Kidney (tissue), 14 donors: ENCODE data around the gene SLCO3A1. TPM values are rescaled to one million over a fixed set of nuclear protein-coding genes. Genes with fewer than 3 reads are reported as not detected.

Experiments used
- DNase-seq, 5 donors: peaks; one replicate each; pipeline ENCODE4 v3.0.0-alpha.2; 2013 to 2020
- FAIRE-seq: peaks from 2 replicates; lab custom pipeline; 2012; peaks lifted over from hg19 to GRCh38; lab: Jason Lieb, UNC
- H3K27ac ChIP-seq, 2 donors: one replicate each; pipeline ENCODE4 v1.7.0; 2013; ENCODE audit warnings: low read depth in 2 of 2, low read length in 2 of 2, inconsistent platforms in 1 of 2
- H3K27me3 ChIP-seq: one replicate; pipeline ENCODE4 v1.7.1; 2013; ENCODE audit warnings: low read length, inconsistent platforms; ENCODE audit not compliant: control insufficient read depth, insufficient read depth
- H3K36me3 ChIP-seq, 3 donors: one replicate each; pipeline versions ENCODE4 v1.7.0 to v1.7.1; 2013; ENCODE audit warnings: low read length in 3 of 3, control low read depth in 1 of 3, inconsistent platforms in 1 of 3; ENCODE audit not compliant: insufficient read depth in 3 of 3, control insufficient read depth in 2 of 3
- H3K4me1 ChIP-seq, 3 donors: one replicate each; pipeline versions ENCODE4 v1.7.0 to v1.7.1; 2013; ENCODE audit warnings: low read length in 3 of 3, inconsistent platforms in 1 of 3, low read depth in 1 of 3; ENCODE audit not compliant: control insufficient read depth in 2 of 3, insufficient read depth in 2 of 3
- H3K4me3 ChIP-seq, 3 donors: one replicate each; pipeline versions ENCODE4 v1.7.0 to v1.8.1; 2013; ENCODE audit warnings: low read length in 3 of 3, control low read depth in 1 of 3, inconsistent platforms in 1 of 3
- H3K9ac ChIP-seq, 3 donors: one replicate each; pipeline versions ENCODE4 v1.7.0 to v1.7.1; 2013; ENCODE audit warnings: low read length in 3 of 3, control low read depth in 1 of 3, inconsistent platforms in 1 of 3
- H3K9me3 ChIP-seq, 3 donors: one replicate each; pipeline versions ENCODE4 v1.7.0 to v1.7.1; 2013; ENCODE audit warnings: low read length in 3 of 3, control low read depth in 1 of 3, inconsistent platforms in 1 of 3; ENCODE audit not compliant: control insufficient read depth in 2 of 3, insufficient read depth in 1 of 3
- intact Hi-C: fragments of 100-400 bp; cut with DNase I; formaldehyde crosslinking; loops from one replicate; pipeline ENCODE4 v1.11.1; 2022
- polyA plus RNA-seq: library from polyadenylated mRNA; stranded (reverse); fragments of 350-450 nt; fragmentation: Illumina TruSeq; extraction: RNeasy Lipid Tissue Mini Kit (QIAGEN cat#74804); gene quantifications from one replicate; pipeline ENCODE4 v1.2.3, GENCODE V29; 2014; ENCODE audit warnings: low read depth, low replicate concordance; ENCODE audit not compliant: insufficient read depth
- total RNA-seq: library from RNA; stranded (reverse); fragmentation: NEBNext Ultra II Directional; extraction: Animal tissue kit (Norgen Biotek cat#: 25700); gene quantifications from one replicate; pipeline ENCODE4 v1.2.1, GENCODE V29; 2021
- TF ChIP-seq, protein P1 (sequence below): IDR thresholded peaks from 3 replicates; pipeline ENCODE4 v1.5.1; 2012; ENCODE audit warnings: mild to moderate bottlenecking, moderate library complexity, borderline replicate concordance; ENCODE audit not compliant: insufficient read depth; ENCODE audit errors: extremely low read depth
- donor health status: control.
- donor health status: control.
- donor health status: control.
- donor health status: control.
- donor health status: control.
- donor health status: DM: yes; HTN: yes; CAD: no.
- donor health status: Normal renal cell carcinoma (clear cell type).

SLCO3A1 gene
- total and polyA plus RNA-seq, 2 donors from 2014 or later = 12.8 to 59.4 TPM

DNA sequence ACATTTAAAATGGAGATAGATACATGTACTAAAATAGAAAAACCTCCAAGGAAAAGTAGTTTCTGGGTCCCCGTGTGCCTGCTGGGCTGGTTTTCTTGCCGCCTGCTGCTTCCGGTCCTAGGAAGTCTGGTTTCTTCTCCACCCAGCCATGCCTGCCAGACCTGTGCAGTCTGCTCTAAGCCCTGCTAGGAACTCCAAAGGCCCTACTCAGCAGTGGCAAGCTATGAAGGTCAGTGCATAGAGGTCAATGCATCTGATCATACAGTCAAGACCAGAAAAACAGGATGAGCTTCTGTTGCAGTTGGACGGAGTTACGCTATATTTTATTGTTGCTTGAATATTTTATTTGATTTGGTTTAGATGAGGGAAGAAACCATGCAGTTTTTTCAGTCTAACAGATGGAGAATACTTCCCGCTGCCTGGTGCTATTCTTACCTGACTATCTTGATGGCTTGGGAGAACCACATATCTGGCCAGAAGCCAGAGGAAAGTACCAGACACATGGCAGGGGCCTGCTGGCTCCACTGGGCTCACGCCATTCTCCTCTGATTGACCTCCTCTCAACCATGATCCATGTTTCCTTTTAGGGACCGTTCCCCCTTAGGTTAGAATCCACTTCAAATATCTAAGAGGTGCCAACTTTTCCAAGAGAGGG lies 313.4 kb downstream of the SLCO3A1 start:
- peaks cover 0 to 22% (median 6%) of the 10 kb centered on the region in 3 donors for H3K4me1 ChIP-seq
- TF ChIP-seq, protein P1, sequence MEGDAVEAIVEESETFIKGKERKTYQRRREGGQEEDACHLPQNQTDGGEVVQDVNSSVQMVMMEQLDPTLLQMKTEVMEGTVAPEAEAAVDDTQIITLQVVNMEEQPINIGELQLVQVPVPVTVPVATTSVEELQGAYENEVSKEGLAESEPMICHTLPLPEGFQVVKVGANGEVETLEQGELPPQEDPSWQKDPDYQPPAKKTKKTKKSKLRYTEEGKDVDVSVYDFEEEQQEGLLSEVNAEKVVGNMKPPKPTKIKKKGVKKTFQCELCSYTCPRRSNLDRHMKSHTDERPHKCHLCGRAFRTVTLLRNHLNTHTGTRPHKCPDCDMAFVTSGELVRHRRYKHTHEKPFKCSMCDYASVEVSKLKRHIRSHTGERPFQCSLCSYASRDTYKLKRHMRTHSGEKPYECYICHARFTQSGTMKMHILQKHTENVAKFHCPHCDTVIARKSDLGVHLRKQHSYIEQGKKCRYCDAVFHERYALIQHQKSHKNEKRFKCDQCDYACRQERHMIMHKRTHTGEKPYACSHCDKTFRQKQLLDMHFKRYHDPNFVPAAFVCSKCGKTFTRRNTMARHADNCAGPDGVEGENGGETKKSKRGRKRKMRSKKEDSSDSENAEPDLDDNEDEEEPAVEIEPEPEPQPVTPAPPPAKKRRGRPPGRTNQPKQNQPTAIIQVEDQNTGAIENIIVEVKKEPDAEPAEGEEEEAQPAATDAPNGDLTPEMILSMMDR = no peak
- H3K9me3 ChIP-seq = no peaks in the 10 kb centered on the region
- H3K27me3 ChIP-seq = no peaks in the 10 kb centered on the region
- FAIRE-seq (no peak), DNase-seq (peak in 3 of 5 donors; percentile 8 to 26 (median 14))
- H3K36me3 ChIP-seq = no peaks in the 10 kb centered on the region
- intact Hi-C loops = no loop called here
- H3K27ac ChIP-seq = no peak overlapping the region
- H3K4me3 ChIP-seq = no peak overlapping the region
- peak overlapping the region in 1 of 3 donors; percentile 31 for H3K9ac ChIP-seq

DNA sequence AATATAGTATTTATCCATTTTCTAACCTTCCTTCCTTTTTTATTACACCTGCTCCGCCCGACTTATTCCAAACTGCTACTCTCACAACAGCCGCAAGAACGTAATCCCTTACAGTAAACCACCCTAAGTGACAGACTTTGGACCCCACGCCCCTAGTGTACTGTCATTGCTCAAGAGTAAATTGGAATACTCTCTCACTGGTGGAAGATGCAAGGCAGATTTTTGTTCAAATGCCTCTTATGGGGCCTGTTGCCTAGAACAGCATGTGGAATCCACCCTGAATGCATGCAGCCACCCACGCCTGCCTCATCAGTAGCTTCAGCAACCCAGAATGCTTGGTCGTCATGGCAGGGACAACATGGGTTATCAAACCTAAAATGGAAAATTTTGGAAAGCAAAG lies 313.9 kb downstream of the SLCO3A1 start:
- H3K9me3 ChIP-seq = no peaks in the 10 kb centered on the region
- FAIRE-seq = no peak
- H3K27me3 ChIP-seq = no peaks in the 10 kb centered on the region
- H3K9ac ChIP-seq = no peak overlapping the region
- no peak overlapping the region for H3K4me3 ChIP-seq
- H3K27ac ChIP-seq = no peak overlapping the region
- H3K4me1 ChIP-seq = peaks cover 0 to 22% (median 6%) of the 10 kb centered on the region in 3 donors
- no peak for DNase-seq
- TF ChIP-seq, protein P1 = no peak
- intact Hi-C loops = no loop called here
- H3K36me3 ChIP-seq = no peaks in the 10 kb centered on the region

DNA sequence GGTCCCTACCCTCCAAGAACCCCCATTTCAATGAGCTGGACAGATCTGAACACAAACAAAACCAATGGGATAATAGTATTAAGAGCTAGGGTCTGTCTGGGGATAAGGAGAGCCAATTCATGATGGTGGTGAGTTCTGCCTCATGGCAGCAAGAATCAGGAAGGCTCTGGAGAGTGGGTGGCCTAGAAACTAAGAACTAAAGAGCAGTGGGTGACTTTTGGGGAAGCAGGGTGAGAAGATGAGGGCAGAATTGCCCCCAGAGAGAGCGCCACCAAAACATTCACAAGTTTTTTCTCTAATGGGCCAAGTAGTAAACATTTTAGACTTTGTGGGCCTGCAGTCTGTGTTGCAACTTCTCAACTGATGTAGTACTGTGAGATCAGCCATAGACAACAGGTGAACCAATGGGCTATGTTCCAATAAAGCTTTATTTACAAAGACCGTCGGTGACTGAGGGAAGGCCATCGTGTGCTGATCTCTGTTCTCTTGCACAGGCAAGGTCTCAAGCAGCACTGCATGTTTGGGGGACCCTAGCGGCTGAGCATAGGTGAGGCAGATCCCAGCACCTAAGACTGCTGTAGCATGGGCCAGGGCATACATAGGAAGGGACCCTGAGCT lies 314.7 kb downstream of the SLCO3A1 start:
- intact Hi-C loops = no loop called here
- Histone ChIP-seq H3K4me1 (peaks cover 0 to 22% (median 6%) of the 10 kb centered on the region in 3 donors), H3K4me3 (no peak overlapping the region), H3K9me3 (no peaks in the 10 kb centered on the region), H3K27me3 (no peaks in the 10 kb centered on the region), H3K36me3 (no peaks in the 10 kb centered on the region), H3K9ac (no peak overlapping the region), H3K27ac (no peak overlapping the region)
- no peak for DNase-seq
- TF ChIP-seq, protein P1 = no peak
- FAIRE-seq = no peak
